DMS53 (cell line): ENCODE results near the gene LCP1.
A peak's percentile ranks its signal among the peaks of the same experiment; 100 is the strongest.
"Not testable (repeated sequence)": the region's sequence is repeated elsewhere in the genome, so short reads cannot be mapped to it uniquely, and the experiment has no call there.

ENCODE experiments used
- DNase-seq: peaks from one replicate; lab custom pipeline; 2025; lab: John Stamatoyannopoulos, UW

Gene LCP1

DNA sequence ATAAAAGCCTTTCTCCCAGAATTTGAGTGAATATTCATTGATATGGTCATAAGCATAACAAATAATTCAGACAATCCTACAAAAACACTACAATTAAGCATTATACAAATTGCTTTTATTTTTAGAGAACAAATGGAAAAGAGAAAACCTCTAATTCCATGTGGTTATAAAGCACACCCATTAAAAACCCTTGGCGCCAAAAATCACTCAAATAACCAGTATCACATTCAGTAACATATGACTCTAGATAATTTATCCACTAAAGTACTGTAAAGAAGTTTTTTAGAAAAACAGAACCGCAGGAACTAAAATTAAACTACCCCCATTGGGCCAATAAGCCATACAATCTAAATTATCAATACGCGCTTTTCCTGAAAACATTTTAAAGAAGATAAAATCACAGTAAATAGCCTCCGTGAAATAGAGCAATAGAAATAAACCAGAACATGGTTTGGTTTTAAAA lies 569 bp downstream of the LCP1 start:
- DNase-seq = no peak

GRCh38 chr13:46179969-46180763 lies 1.8 kb downstream of the LCP1 start:
- DNase-seq = no peak

DNA sequence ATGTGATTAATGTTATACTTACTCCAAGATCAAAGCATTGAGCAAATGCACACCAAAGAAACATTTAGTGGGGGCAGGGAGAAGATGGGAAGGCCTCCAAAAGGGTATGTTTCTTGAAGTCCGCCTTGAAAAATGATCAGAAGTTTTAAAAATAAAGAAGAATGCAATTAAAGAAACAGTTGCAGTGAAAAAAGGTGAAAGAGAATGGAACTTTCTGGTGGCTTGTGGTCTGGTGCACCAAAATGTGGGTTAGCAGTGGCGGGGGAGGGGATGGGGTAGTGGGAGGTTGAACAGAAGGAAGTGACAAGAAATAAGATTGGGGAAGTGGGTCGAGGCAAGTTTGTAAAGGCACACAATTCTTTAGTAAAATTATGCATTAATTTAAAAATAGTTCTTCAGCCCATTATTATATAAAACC lies 2.5 kb downstream of the LCP1 start:
- DNase-seq = no peak

DNA sequence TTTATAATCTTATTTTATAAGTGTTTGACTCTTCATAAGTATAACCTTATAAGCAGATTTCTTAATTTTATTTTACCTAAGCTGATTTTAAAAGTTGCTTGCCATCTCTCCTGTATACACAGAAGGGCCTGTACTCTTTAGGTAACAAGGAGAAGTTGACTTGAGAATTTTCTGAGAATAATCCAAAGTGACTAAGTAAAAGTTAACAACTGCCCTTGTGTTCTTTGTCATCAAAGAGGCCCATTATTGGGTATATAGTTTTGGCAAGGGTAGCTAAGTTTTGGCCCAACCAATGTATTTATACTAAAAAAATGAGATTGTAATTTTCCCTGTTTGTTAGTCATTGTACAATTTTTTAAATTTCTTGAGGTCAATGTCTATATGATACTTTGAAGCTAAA lies 3.2 kb downstream of the LCP1 start:
- no peak for DNase-seq

- no peak for DNase-seq
Observed at GRCh38 chr13:46178143-46178542, 3.8 kb downstream of the LCP1 start.

DNA sequence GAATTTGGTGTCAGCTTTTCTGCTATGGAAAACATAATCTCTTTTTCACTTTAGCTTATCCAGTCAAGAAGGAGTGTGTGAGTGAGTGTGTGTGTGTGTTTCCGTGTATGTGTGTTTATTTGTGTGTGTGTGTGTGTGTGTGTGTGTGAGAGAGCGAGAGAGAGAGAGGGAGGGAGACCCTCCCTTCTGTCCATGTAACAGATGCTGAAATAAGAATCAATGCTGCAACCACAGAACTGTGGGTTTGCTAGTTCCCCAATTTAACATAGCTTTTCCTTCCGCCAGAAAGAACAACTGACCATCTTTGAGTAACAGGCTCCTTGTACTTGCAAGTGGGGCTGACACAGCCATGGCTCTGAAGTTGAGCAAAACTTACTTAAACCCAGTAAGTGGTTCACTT lies 5.2 kb downstream of the LCP1 start:
- no peak for DNase-seq

DNA sequence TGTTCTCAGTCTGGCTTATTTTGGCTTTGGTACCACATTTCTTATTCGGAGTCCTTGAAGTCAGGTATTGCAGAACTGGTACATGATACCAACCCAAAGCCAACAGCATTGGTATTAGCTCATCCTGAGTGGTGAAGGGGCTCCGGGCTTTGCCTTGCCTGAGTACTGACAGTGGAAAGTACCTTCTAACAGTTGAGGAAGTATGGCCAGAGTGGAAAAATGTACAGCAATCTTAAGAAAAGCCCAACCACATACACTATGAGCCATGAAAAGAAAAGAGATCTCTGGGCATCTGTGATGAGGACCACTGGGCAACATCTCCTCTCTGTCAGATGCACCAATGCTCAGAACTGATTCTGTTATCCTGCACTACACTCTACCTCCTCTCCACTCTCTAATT lies 8.3 kb downstream of the LCP1 start:
- DNase-seq = no peak

DNA sequence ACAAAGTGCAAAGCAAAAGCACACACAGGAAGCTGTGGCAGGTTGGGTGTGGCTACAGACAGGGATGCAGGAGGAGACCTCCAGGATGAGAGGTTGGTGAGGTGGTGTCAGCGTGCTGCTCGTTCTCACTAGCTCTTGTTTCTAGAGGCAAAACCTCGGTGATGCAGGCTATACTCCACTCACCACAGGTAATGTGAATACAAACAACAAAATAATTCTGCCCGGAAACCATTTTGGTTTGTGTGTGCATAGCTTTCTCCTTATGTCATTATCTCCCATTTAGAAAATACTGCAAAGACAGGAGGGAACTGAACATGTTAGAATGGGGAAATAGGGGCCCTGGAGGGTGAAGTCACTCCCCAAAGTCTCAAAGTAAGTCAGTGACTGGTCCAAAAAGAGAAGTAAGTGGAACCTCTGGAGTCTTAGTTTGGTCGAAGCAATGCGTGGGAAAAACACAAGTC lies 9.4 kb downstream of the LCP1 start:
- DNase-seq = no peak

DNA sequence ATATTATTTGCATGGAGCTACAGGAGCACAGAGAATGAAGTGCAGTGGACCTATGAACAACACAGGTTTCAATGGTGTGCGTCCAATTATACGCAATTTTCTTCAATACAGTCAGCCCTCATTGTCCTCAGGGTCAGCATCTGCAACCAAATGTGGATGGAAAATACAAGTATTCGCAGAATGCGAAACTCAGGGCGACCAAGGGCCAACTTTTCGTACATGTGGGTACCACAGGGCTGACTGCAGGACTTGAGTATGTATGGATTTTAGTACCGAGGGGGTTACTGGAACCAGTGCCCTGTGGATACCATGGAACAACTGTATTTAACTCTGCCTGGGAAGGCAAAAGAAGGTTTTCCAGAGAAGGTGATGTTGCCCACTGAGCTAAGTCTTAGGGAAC lies 10.2 kb downstream of the LCP1 start:
- DNase-seq = no peak

DNA sequence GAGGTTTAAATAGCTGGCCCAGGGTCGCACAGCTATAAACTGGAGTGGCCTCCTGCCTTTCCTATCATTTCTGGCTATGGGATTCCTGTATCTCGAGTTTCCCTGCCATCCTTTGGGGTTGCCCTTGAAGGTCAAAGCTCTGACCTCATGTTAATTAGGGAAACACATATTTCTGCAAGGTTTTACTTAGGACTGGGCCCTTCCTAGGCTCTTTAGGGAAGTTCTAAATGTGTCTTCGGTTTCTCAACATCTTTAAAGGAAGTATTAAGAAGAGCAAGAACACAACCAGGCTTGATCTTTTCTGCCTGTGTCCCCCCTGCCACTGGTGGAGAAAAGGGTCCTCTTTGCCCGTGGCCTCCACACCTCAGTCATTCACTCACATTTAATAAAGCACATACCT lies 10.8 kb downstream of the LCP1 start:
- no peak for DNase-seq

DNA sequence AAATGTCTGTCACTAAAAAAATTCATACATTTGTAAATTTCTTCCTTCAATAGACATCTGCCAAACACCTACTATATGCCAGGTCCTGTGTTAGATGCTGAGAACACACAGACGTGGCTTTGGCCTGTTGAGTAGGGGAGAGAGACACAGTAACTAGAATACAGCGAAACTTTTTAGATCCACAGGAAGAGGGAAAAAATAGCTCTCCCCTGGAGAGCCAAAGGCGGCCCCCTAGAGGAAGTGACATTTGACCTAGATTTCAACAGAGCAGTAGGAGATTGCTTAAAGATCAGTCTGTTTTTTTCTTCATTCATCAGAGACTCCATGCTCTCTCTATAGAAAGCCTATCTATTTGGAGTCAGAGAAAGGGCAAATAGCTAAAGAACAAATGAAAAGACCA lies 11.3 kb downstream of the LCP1 start:
- no peak for DNase-seq

DNA sequence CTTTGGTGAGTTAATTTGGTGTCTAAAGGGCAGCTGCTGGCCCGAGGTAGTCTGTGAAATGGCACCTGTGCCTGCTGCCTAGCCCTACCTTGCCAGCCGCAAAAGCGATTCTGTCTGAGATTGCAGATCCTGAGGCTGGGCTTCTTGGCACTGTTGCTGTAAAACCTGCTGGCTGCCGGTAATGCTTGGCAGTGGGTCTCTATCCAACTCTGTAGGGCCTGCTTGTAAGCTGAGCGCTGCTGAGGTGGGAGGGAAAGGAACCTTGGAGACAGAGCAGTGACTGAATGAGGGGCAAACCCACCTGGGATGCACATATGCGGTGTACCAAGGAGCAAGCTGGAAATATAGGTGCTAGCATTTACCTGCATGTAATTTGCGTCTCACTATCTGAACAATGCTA lies 11.7 kb downstream of the LCP1 start:
- no peak for DNase-seq

DNA sequence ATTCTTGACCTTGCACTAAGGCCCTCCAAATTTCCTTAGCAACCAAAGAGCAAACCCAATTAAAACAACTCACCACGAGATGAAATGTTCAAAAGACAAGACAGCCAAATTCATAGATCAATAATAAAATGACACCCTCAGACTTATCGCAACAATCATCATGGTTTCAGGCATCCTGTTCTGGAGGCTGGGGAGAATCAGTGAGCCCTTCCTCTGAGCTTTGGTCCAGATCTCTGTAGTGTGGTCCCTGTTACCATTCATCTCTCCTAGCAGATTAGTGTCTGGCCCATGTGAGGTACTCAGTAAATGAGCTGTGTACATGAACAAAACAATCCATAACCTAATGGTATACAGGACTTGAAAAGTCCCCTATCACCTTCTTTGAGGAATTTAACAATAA lies 12.2 kb downstream of the LCP1 start:
- DNase-seq = no peak

- no peak for DNase-seq
Observed at GRCh38 chr13:46168783-46169182, 13.2 kb downstream of the LCP1 start.

GRCh38 chr13:46168341-46168740 lies 13.6 kb downstream of the LCP1 start:
- no peak for DNase-seq

DNA sequence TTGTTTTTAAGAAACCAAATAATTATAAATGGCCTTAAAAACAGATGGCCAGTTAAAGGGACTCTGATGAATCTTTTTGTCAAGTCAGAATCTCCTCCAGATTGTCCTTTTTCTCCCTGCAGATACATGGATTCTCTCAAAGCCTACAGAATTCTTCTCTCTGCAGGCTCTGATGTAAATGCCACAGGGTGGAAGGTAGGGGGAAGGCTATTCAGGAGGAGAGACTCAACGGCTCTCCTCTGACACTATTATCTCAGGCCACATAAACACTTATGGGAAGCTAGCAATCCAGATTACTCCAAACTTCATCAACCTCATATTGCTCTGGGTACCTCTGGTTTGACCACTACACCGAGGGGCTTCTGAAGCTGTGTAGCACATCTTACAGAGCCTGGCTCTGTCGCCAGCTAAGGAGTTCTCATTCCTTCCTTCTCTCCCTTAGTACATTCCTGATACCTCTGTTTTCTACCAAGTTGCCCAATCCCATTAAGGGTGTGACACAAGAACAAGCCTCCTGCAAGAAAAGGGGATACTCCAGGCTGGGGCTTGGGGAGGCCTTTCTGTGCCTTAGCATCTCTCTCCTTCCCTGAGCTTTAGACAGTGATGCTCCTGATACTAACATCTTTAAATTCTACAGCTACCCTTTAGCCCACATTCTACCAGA lies 14.9 kb downstream of the LCP1 start:
- no peak for DNase-seq

DNA sequence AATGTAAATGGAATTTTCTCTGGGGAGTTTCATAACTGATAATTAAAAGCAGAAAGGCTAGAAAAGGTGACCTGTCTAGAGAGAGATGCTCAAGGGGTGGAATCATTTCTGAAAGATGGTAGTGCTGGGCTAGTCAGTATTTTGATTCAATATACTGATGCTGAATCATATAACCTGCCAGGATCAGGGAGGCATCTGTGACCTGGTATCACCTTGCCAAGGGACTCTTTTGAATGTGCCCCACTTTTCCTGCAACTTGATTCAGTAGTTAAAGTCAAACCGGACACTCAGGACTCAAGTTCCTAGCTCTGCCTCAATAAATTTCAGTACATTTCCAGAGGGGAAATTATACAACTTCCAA lies 15.8 kb downstream of the LCP1 start:
- no peak for DNase-seq

GRCh38 chr13:46165485-46166223 lies 16.3 kb downstream of the LCP1 start:
- no peak for DNase-seq

DNA sequence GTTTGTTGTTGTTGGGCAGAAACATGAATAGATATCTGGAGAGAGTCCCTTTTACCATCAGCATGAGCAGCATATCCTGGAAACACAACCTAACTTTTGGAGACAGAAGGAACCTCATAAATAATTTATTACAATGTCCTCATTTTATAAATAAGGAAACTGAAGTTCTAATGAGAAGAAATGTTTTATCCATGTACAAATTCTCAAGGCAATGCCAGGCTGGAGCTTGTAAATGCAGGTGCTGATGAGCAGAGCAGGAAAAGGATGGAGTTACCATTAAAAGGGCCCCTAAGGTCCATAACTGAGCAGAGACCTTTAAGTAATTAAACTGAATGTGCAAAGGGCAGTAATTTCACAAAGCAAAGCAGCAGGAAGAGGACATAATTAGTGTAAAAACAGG lies 17.3 kb downstream of the LCP1 start:
- DNase-seq = no peak

- not testable (repeated sequence) for DNase-seq
Observed at GRCh38 chr13:46162741-46163140, 19.2 kb downstream of the LCP1 start.

DNA sequence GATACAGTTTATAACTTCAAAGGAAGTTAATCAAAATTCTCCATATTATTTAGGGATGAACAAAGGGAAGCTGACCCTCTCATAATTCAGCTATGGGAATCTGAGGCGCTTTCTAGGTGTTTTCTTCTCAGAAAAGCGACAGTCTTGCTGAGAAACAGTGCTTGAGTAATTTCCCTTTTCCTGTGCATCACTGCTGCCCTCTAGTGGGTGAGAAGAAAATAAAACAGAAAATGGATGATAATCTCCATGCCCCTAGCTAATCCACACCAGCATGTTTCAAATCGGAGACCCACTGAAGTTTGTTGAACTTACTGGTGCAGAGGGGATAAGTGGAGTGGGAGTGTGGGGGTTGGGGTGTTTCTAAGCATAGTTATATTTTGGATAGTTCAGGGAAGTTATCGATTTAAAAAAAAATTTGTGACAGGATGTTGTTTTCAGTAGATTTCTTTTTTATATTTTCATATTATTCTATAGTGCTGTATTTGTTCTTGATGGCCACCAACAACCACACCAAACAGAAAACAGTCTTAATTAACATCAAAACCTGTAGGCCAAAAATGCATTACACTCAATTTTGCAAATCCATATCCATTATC lies 21.4 kb downstream of the LCP1 start:
- peak; percentile 72 for DNase-seq

DNA sequence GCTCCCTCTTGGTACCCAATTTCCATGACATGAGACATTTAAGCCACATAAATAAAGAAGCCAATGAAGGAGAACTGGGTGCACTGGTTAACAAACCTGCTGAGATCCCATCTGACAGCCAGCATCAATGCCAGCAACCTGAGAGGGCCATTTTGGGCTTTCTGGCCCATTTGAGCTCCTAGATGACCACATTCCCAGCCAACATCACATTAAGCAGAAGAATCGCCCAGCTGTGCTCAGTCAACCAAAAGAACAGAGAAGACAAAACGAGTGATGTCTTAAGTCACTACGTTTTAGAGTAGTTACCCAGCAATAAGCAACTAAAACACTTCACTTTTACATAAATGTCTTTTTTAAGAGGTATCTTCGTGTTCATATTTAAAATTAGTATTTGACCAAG lies 21.9 kb downstream of the LCP1 start:
- DNase-seq = no peak

GRCh38 chr13:46158983-46159382 lies 23.0 kb downstream of the LCP1 start:
- no peak for DNase-seq
